CD4-positive, alpha-beta T cell treated with Interleukin-10 for 1 hour (primary cell): ENCODE results near the gene TUBD1.
"Not testable (repeated sequence)": the region's sequence is repeated elsewhere in the genome, so short reads cannot be mapped to it uniquely, and the experiment has no call there.

ENCODE experiments used
- DNase-seq: peaks from one replicate; pipeline ENCODE4 v3.0.0-alpha.2; 2020

TUBD1 gene

GRCh38 chr17:59872351-59872750 lies 20.4 kb downstream of the TUBD1 start:
- no peak for DNase-seq

GRCh38 chr17:59870482-59870881 lies 22.3 kb downstream of the TUBD1 start:
- no peak for DNase-seq

DNA sequence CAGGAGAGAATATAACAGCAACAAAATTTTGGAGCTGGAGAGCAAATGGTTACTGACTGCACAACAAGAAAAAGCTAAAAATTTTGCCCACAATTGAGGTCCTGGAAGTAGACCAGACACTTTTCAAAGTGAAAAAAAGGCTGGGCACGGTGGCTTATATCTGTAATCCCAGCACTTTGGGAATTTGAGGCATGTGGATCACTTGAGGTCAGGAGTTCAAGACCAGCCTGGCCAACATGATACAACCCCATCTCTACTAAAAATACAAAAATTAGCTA lies 22.9 kb downstream of the TUBD1 start:
- DNase-seq, result no peak

DNA sequence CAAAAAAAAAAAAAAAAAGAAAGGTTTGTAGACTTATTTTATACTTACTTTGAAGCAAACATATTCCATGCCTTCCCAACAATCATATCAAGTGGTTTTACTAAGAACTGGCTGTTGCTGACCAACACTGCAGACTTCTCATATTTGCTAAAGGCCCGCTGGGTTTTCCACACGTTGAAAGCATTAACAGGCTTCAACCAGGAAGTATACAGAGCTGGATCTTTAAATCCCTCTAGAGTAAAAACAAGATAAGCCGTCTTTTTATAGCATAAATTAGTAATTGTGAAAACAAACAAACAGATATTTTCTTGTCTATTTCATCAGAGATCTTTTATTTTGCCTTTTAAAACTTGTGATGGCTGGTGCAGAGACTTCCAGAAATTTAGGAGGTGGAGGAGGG lies 29.1 kb downstream of the TUBD1 start:
- DNase-seq, result no peak

- peak; percentile 67 for DNase-seq
Observed at GRCh38 chr17:59859444-59860025, 33.2 kb downstream of the TUBD1 start.

GRCh38 chr17:59858932-59859331 lies 33.8 kb downstream of the TUBD1 start:
- no peak for DNase-seq

DNA sequence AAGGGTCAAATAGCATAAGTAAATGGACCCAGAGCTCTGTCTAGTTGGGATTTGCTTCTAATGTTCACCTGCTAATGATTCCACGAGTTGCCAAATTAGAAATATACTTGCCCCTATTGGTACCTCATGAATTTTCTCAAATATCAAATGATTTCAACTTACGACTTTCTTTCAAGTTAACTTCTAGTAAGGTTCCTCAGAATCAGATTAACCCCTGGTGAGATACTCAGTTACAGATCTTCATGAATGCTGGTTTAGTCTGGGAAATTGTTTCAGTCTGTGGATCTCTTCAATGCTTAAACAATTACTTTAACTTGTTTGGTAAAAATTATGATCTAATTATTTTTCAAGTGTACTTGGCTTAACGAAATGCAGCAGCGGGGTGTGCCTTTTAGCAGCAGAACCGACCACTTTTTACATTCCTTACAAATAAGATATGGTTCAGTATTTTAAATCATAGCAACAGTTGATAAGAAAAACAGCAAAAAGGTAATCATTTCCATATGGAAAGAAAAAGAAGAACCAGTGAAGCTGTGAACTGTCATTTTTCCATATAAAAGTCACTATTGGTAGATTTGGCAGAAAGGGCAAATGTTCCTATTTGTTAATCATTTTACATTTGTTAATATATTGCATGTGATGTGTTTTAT lies 34.5 kb downstream of the TUBD1 start:
- no peak for DNase-seq

DNA sequence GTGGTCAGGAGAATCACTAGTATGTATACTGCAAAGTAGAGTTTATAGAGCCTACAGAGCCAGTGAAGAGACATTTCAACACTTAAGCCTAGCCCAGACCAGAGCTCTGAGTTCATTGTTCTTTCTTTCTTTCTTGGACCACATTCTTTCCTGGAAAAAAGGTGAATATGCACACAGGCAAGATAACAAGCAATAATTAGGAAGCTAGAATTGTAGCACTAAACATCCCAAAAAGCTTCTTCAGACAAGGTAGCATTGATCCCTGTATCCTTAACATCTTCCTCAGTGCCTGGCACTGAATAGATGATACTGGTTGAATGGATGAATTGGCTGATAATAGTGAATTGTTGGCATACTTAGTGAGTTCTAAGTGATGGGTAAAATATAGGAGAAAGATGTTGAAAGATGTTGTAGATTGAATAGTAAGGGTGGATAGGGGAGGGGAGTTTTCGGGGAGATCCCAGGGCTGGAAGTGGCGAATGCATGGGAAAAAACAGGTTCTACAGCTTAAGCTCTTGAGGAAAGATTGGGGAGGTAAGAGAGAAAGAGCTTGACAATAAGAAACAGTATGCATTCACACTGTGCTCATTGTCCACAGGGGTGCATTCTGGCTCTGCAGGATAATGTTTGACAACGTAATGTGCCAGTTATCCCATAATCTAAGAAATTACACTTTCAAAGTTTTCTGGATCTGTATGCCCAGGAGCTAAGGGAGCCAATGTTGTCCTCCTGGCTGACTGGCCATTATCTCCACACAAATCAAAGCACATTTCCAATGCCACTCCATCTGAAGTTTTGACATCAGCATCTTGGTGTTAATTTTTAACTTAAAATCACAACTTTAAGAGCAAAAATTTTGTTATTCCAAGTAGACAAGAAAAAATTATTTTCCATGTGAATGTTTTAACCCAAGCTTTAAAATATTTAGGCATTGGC lies 35.6 kb downstream of the TUBD1 start:
- DNase-seq, result no peak

DNA sequence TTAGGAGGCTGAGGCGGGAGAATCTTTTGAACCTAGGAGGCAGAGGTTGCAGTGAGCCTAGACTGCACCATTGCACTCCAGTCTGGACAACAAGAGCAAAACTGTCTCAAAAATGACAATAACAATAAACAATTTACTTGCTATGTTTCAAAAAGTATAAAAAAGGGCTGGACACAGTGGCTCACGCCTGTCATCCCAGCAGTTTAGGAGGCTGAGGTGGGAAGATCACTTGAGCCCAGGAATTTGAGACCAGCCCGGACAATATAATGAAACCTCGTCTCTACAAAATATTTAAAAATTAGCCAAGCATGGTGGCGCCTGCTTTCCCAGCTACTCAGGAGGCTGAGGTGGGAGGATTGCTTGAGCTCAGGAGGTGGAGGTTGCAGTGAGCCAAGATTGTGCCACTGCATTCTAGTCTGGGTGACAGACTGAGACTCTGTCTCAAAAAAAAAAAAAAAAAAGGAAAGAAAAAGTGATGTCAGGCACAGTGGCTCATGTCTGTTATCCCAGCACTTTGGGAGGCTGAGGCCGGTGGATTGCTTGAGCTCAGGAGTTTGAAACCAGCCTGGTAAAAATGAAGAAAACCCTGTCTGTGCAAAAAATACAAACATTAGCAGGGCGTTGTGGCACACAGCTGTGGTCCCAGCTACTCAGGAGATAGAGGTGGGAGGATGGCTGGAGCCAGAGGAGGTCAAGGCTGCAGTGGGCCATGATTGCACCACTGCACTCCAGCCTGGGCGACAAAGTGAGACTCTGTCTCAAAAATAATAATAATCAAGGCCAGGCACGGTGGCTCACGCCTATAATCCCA lies 38.6 kb downstream of the TUBD1 start:
- not testable (repeated sequence) for DNase-seq

- DNase-seq, result peak; percentile 76
Observed at GRCh38 chr17:59853168-59853918, 39.4 kb downstream of the TUBD1 start.

DNA sequence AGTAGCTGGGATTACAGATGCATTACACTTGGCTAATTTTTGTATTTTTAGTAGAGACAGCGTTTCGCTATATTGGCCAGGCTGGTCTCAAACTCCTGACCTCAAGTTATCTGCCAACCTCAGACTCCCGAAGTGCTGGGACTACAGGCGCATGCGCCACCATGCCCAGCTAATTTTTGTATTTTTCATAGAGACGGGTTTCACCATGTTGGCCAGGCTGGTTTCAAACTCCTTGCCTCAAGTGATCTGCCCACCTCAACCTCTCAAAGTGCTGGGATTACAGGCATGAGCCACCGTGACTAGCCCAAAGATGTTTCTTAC lies 39.9 kb downstream of the TUBD1 start:
- DNase-seq, result not testable (repeated sequence)

DNA sequence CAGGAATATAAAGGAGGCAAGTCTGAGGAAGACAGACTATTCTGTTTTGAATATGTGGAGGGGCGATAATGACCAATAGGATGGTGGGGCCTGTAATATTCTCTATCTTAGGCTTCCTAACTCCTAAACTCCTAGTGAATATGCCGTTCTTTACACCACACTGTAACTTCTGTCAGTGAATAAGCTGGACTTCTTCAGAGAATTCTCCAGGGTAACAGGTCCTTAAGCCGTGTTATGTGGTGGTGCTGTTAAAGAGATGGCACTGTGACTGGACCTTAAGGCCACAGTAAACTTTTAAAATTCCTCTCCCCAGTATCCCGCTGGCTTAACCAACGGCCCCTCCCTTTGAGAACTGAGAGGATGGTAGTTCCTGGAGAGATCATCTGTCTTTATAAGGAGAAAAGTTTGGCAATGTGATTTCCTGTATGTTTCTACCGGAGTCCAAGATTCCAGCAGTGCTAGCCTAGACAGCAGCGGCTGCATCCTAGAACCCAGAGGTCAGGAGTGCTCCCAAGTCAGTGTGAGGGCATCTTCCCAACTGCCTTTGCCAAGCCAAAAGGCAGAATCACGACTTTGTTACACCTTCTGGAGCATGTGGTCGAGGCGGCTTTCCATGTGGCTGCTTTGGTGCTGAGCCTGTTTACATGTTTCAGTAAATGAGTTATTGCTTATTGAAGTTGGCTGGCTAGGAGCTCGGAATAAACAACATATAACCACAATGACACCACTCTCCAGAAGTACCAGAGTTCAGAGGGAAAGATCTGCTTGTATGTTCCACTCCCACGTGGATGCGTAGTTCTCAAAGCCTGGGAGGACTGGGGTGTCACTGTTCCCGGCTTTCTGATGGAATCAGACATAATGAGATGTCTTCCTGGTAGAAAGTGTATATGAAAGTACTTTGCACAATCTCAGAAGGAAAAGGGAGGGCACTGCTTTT lies 41.0 kb downstream of the TUBD1 start:
- no peak for DNase-seq

- not testable (repeated sequence) for DNase-seq
Observed at GRCh38 chr17:59850311-59850710, 42.4 kb downstream of the TUBD1 start.

DNA sequence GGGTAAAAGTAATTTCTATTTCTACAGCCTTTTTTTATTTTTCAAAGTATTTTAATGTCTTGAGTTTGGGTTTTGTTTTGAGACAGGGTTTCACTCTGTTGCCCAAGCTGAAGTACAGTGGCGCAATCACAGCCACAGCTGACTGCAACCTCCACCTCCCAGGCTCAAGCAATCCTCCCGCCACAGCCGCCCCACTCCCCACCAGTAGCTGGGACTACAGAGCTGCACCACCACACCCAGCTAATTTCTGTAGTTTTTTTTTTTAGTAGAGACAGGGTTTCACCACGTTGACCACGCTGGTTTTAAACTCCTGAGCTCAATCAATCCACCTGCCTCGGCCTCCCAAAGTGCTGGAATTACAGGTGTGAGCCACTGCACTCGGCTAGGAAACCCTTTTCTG lies 44.0 kb downstream of the TUBD1 start:
- DNase-seq, result peak; percentile 41

DNA sequence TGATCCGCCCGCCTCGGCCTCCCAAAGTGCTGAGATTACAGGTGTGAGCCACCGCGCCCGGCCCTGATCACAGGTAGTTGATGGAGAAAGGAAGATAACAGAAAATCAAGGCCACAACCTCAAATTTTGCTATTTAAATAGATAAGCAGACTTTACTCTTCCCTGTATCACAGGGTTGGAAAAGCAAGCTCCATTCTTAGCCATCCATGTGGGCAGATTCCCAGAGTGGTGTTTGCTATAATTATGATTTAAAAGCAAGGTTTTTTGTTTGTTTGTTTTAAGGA lies 44.4 kb downstream of the TUBD1 start:
- no peak for DNase-seq

DNA sequence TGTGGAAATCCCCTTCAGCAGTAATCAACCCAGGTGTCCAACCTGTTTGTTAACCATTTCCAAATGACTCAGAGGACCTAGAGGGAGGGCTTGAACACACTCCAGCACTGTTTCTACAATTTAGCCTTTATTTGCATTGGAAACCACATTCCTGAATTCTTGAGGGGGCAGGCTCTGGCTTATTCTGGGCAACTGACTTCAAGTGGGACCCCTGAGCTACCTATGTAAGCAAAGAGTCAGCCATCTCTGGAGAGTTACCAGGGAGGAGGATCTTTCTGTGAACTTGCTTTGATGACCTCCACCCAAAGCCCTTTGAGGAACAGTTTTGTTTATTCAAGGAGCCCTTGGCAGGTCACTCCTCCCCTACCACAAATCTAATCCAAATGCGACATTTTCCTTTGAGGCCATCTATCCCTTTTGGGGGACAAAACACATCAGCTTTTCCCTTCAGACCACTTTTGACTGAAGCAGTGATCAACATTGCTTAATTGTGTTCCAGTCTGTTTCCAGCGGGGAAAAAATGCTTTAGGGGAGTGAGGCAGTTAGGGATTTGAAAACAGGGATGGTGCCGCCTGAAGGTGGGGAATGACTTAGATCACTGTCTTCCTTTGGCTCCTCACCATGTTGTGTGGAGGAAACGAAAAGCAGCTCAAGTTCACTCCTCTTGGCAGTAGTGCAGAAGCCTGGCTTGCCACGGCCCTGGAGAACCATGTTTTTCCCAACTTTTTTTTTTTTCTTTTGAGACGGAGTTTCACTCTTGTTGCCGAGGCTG lies 46.2 kb downstream of the TUBD1 start:
- DNase-seq, result peak; percentile 70

GRCh38 chr17:59845595-59846393 lies 46.9 kb downstream of the TUBD1 start:
- DNase-seq, result peak; percentile 39

- no peak for DNase-seq
Observed at GRCh38 chr17:59844884-59845594, 47.7 kb downstream of the TUBD1 start.

GRCh38 chr17:59842901-59843652 lies 49.7 kb downstream of the TUBD1 start:
- DNase-seq, result peak; percentile 73
